ENCODE measurements around the gene DBT.
"Not testable (repeated sequence)": the region's sequence is repeated elsewhere in the genome, so short reads cannot be mapped to it uniquely, and the experiment has no call there.

DBT gene

GRCh38 chr1:100277866-100278265 is 28.2 kb upstream of the DBT start:
- TF ChIP-seq Cebpa-rat (IDR thresholded peaks at IDR 0.05) = no peak
- no peak overlapping the region for H3K4me2 ChIP-seq
- no peaks in the 10 kb centered on the region for H3K4me1 ChIP-seq
- no peak overlapping the region for H3K4me3 ChIP-seq
- no peaks in the 10 kb centered on the region for H3K9me3 ChIP-seq
- no peak overlapping the region for H3K9ac ChIP-seq
- H4K20me1 ChIP-seq = peaks cover 16% of the 10 kb centered on the region; the same call in 1 of the 2 replicates
- H3K27me3 ChIP-seq = no peaks in the 10 kb centered on the region
- H3K36me3 ChIP-seq = peaks cover 100% of the 10 kb centered on the region
- H3K27ac ChIP-seq = no peak overlapping the region

DNA sequence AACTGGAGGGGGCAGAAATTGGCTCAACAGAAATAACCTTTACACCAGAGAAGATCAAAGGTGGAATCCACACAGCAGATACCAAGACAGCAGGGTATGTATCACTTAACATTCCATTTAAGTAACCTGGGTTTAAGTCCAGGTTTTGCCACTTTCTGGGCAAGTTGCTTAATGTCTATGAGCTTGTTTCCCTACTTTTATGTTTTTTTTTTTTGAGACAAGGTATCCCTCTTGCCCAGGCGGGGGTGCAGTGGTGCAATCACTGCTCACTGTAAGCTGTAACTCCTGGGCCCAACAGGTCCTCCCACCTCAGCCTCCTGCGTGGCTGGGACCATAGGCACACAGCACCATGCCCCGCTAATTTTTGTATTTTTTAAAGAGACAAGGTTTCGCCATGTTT is 18.6 kb upstream of the DBT start:
- Histone ChIP-seq H3K4me2 (peak overlapping the region; percentile 78), H3K36me3 (peaks cover 63% of the 10 kb centered on the region), H3K27me3 (no peaks in the 10 kb centered on the region), H3K9ac (no peak overlapping the region), H3K4me3 (no peak overlapping the region), H3K27ac (no peak overlapping the region), H4K20me1 (peaks cover 14% of the 10 kb centered on the region; the same call in 1 of the 2 replicates), H3K9me3 (peaks cover 6% of the 10 kb centered on the region; the same call in 1 of the 2 replicates), H3K4me1 (peaks cover 30% of the 10 kb centered on the region)
- no peak for TF ChIP-seq Cebpa-rat (IDR thresholded peaks at IDR 0.05)

- H3K9ac ChIP-seq = peak overlapping the region; percentile 98
These were observed 17.6 kb upstream of the DBT start for GRCh38 chr1:100267284-100267683.

GRCh38 chr1:100266741-100267140 is 17.1 kb upstream of the DBT start:
- Histone ChIP-seq H3K27me3 (no peaks in the 10 kb centered on the region), H3K4me1 (peaks cover 30% of the 10 kb centered on the region), H3K27ac (peak overlapping the region; percentile 94), H3K9me3 (peaks cover 6% of the 10 kb centered on the region; the same call in 1 of the 2 replicates), H3K9ac (peak overlapping the region; percentile 98), H4K20me1 (peaks cover under 1% of the 10 kb centered on the region; the same call in 1 of the 2 replicates), H3K4me3 (peak overlapping the region; percentile 95), H3K4me2 (peak overlapping the region; percentile 78), H3K36me3 (peaks cover 48% of the 10 kb centered on the region)
- TF ChIP-seq Cebpa-rat (IDR thresholded peaks at IDR 0.05) = no peak

More at GRCh38 chr1:100267284-100267683, 17.6 kb upstream of the DBT start:
- TF ChIP-seq Cebpa-rat (IDR thresholded peaks at IDR 0.05) = no peak
- Histone ChIP-seq H3K27me3 (no peaks in the 10 kb centered on the region), H3K27ac (no peak overlapping the region), H3K36me3 (peaks cover 54% of the 10 kb centered on the region), H3K9me3 (peaks cover 6% of the 10 kb centered on the region; the same call in 1 of the 2 replicates), H3K4me2 (peak overlapping the region; percentile 78), H4K20me1 (peaks cover 6% of the 10 kb centered on the region; the same call in 1 of the 2 replicates), H3K4me1 (peaks cover 30% of the 10 kb centered on the region), H3K4me3 (peak overlapping the region; percentile 95)

DNA sequence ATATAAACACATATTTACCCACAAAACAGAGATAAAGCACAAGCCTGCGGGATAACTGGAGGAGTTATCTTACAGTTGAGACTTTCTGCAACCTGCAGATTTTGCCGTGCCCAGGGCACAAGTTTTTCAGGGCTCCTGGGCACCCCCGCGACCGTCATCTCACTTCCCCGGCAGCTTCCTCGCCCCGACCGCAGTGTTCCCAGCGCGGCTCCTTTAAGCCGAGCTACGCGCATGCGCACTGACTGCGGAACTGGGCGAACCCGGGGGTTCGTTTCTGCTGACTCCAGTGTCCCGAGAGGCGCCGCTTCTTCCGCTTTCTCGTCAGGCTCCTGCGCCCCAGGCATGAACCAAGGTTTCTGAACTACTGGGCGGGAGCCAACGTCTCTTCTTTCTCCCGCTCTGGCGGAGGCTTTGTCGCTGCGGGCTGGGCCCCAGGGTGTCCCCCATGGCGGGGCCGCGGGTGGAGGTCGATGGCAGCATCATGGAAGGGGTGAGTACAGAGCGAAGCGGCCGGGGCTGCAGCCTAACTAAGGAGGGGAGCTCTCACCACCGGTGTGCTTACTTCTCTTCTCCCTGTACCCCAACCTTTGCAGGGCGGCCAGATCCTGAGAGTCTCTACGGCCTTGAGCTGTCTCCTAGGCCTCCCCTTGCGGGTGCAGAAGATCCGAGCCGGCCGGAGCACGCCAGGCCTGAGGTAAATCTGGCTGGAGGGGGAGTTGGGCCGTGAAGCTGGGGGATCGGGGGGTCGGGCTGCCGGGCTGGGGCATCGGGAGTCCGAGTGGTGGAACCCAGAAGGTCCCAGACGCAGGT is 16.5 kb upstream of the DBT start, which contains the start of gene RTCA:
Gene RTCA, plus strand, starts transcription at position 286 of the 810 bp plus-strand sequence. Its CDS starts 160 bp downstream, at position 446.
- no peaks in the 10 kb centered on the region for H3K27me3 ChIP-seq
- H3K9me3 ChIP-seq = peaks cover 10% of the 10 kb centered on the region; the same call in 1 of the 2 replicates
- TF ChIP-seq Cebpa-rat (IDR thresholded peaks at IDR 0.05) = no peak
- peaks cover 30% of the 10 kb centered on the region for H3K4me1 ChIP-seq
- H3K9ac ChIP-seq = peak within 1 kb of the TSS; percentile 98
- peaks cover 43% of the 10 kb centered on the region for H3K36me3 ChIP-seq
- peak within 1 kb of the TSS; percentile 78 for H3K4me2 ChIP-seq
- peak within 1 kb of the TSS; percentile 95 for H3K4me3 ChIP-seq
- no peaks in the 10 kb centered on the region; the same call in 1 of the 2 replicates for H4K20me1 ChIP-seq
- H3K27ac ChIP-seq = peak within 1 kb of the TSS; percentile 94

- no peak for TF ChIP-seq Cebpa-rat (IDR thresholded peaks at IDR 0.05)
- Histone ChIP-seq H3K27ac (peak overlapping the region; percentile 94), H3K27me3 (no peaks in the 10 kb centered on the region)
These were observed 15.9 kb upstream of the DBT start for GRCh38 chr1:100265562-100265930.

DNA sequence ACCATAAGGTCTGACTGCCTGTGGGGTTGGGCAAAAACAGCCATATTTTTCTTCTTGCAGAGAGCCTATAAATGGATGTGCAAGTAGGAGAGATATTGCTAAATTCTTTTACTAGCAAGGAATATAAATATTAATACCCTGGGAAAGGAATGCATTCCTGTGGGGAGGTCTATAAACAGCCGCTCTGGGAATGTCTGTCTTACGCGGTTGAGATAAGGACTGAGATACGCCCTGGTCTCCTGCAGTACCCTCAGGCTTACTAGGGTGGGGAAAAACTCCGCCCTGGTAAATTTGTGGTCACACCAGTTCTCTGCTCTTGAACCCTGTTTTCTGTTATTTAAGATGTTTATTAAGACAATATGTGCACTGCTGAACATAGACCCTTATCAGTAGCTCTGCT is 14.4 kb upstream of the DBT start:
- H3K4me1 ChIP-seq = peaks cover 30% of the 10 kb centered on the region
- not testable (repeated sequence) for H3K27ac ChIP-seq, H4K20me1 ChIP-seq, H3K9ac ChIP-seq, H3K4me2 ChIP-seq, H3K27me3 ChIP-seq, H3K4me3 ChIP-seq
- peaks cover 10% of the 10 kb centered on the region; the same call in 1 of the 2 replicates for H3K9me3 ChIP-seq
- H3K36me3 ChIP-seq = peaks cover 22% of the 10 kb centered on the region

More at GRCh38 chr1:100265562-100265930, 15.9 kb upstream of the DBT start:
- H4K20me1 ChIP-seq = no peaks in the 10 kb centered on the region; the same call in 1 of the 2 replicates
- peak overlapping the region; percentile 95 for H3K4me3 ChIP-seq
- peak overlapping the region; percentile 98 for H3K9ac ChIP-seq
- H3K4me1 ChIP-seq = peaks cover 30% of the 10 kb centered on the region
- H3K9me3 ChIP-seq = peaks cover 10% of the 10 kb centered on the region; the same call in 1 of the 2 replicates
- peaks cover 37% of the 10 kb centered on the region for H3K36me3 ChIP-seq
- peak overlapping the region; percentile 78 for H3K4me2 ChIP-seq

- Histone ChIP-seq H3K4me2 (no peak overlapping the region), H3K9me3 (peaks cover 10% of the 10 kb centered on the region; the same call in 1 of the 2 replicates), H3K4me3 (no peak overlapping the region), H3K27me3 (no peaks in the 10 kb centered on the region), H3K36me3 (peaks cover 4% of the 10 kb centered on the region; the same call in 1 of the 2 replicates), H3K27ac (no peak overlapping the region), H4K20me1 (no peaks in the 10 kb centered on the region), H3K4me1 (peaks cover 8% of the 10 kb centered on the region), H3K9ac (no peak overlapping the region)
- TF ChIP-seq Cebpa-rat (IDR thresholded peaks at IDR 0.05) = no peak
These were observed 12.1 kb upstream of the DBT start for GRCh38 chr1:100261686-100262085.

DNA sequence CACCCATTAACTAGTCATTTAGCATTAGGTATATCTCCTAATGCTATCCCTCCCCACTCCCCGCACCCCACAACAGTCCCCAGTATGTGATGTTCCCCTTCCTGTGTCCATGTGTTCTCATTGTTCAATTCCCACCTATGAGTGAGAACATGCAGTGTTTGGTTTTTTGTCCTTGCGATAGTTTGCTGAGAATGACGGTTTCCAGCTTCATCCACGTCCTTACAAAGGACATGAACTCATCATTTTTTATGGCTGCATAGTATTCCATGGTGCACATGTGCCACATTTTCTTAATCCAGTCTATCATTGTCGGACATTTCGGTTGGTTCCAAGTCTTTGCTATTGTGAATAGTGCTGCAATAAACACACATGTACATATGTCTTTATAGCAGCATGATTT is 8.8 kb upstream of the DBT start:
- not testable (repeated sequence) for H4K20me1 ChIP-seq, H3K4me1 ChIP-seq, H3K9me3 ChIP-seq, H3K9ac ChIP-seq, H3K4me2 ChIP-seq, H3K27ac ChIP-seq, H3K4me3 ChIP-seq, H3K27me3 ChIP-seq, H3K36me3 ChIP-seq

GRCh38 chr1:100256273-100256672 is 6.6 kb upstream of the DBT start:
- not testable (repeated sequence) for H3K36me3 ChIP-seq, H3K27me3 ChIP-seq, H3K9ac ChIP-seq, H3K4me2 ChIP-seq, H3K4me3 ChIP-seq, H3K27ac ChIP-seq, H4K20me1 ChIP-seq, H3K9me3 ChIP-seq, H3K4me1 ChIP-seq
